OCI-LY7 (cell line): ENCODE data around the gene GNG7. TPM values are rescaled to one million over a fixed set of nuclear protein-coding genes. Genes with fewer than 3 reads are reported as not detected.

Experiments used
- BruUV-seq: library from RNA; stranded (reverse); fragments of 400-500 nt; replicated peaks from 2 replicates; lab custom pipeline; 2021; lab: Mats Ljungman, UMichigan
- CTCF ChIA-PET: fragments of 300-600 bp; sonication (Branson Sonifier 250); formaldehyde crosslinking; loops from one replicate; lab custom pipeline; 2022; ENCODE audit warnings: antibody characterized with exemption; ENCODE audit not compliant: unreplicated experiment; lab: Charles Lee
- POLR2A ChIA-PET: fragments of 300-600 bp; sonication (Branson Sonifier 250); formaldehyde crosslinking; loops from one replicate; lab custom pipeline; 2022; ENCODE audit warnings: antibody characterized with exemption; lab: Charles Lee
- DNase-seq: peaks from one replicate; pipeline ENCODE4 v3.0.0-alpha.2; 2015; ENCODE audit warnings: low spot score
- H2AFZ ChIP-seq: fragments of 200-600 bp; sonication (generic), shearing (Covaris generic); 2 replicates; pipeline ENCODE4 v1.6.1; 2014; ENCODE audit warnings: mild to moderate bottlenecking, antibody characterized with exemption, low read length, moderate library complexity
- H3K27ac ChIP-seq: fragments of 200-600 bp; sonication (generic); 2 replicates; pipeline ENCODE4 v1.5.1; 2014; ENCODE audit warnings: mixed run types, low read depth, mild to moderate bottlenecking, moderate library complexity, low read length, inconsistent platforms; ENCODE audit not compliant: poor library complexity, severe bottlenecking
- H3K36me3 ChIP-seq: fragments of 200-600 bp; sonication (generic); 2 replicates; pipeline ENCODE4 v1.6.1; 2014; ENCODE audit warnings: mild to moderate bottlenecking, antibody characterized with exemption, low read length, moderate library complexity, mixed read lengths; ENCODE audit not compliant: insufficient read depth
- H3K4me1 ChIP-seq: fragments of 200-600 bp; sonication (generic); 2 replicates; pipeline ENCODE4 v1.5.1; 2014; ENCODE audit warnings: mild to moderate bottlenecking, low read length; ENCODE audit not compliant: insufficient read depth, poor library complexity, severe bottlenecking
- H3K4me2 ChIP-seq: fragments of 200-600 bp; sonication (generic); 2 replicates; pipeline ENCODE4 v1.6.1; 2014; ENCODE audit warnings: mild to moderate bottlenecking, low read length
- H3K4me3 ChIP-seq: fragments of 200-600 bp; sonication (generic); 2 replicates; pipeline ENCODE4 v1.5.1; 2014; ENCODE audit warnings: mild to moderate bottlenecking, low read depth, low read length; ENCODE audit not compliant: poor library complexity, severe bottlenecking
- H3K79me2 ChIP-seq: fragments of 200-600 bp; sonication (generic); 2 replicates; pipeline ENCODE4 v1.6.1; 2016; ENCODE audit warnings: low read depth, mild to moderate bottlenecking, low read length, moderate library complexity, mixed read lengths; ENCODE audit not compliant: insufficient read depth
- H3K9me2 ChIP-seq: fragments of 200-600 bp; sonication (generic); 2 replicates; pipeline ENCODE4 v1.6.1; 2016; ENCODE audit warnings: mild to moderate bottlenecking, low read length, mixed read lengths; ENCODE audit not compliant: insufficient read depth
- H3K9me3 ChIP-seq: fragments of 200-600 bp; sonication (generic); 2 replicates; pipeline ENCODE4 v1.6.1; 2014; ENCODE audit warnings: mild to moderate bottlenecking, mixed run types, low read length, mixed read lengths
- H4K20me1 ChIP-seq: fragments of 200-600 bp; sonication (generic); 2 replicates; pipeline ENCODE4 v1.6.1; 2014; ENCODE audit warnings: mild to moderate bottlenecking, antibody characterized with exemption, low read length, moderate library complexity, mixed read lengths; ENCODE audit not compliant: insufficient read depth
- CTCF ChIP-seq: fragments of 200-600 bp; sonication (generic); conservative IDR thresholded peaks from 2 replicates; pipeline ENCODE4 v1.5.1; 2014; ENCODE audit warnings: mild to moderate bottlenecking, antibody characterized with exemption, low read length, moderate library complexity, mixed read lengths
- EZH2phosphoT487 ChIP-seq: fragments of 200-600 bp; sonication (generic); IDR thresholded peaks from 2 replicates; pipeline ENCODE4 v1.6.1; 2018; ENCODE audit warnings: low read depth, borderline replicate concordance, mild to moderate bottlenecking, mixed run types, antibody characterized with exemption, low read length, moderate library complexity, mixed read lengths
- intact Hi-C: fragments of 100-400 bp; cut with micrococcal nuclease; formaldehyde crosslinking; loops from one replicate; pipeline ENCODE4 v1.10.0; 2022; ENCODE audit not compliant: unreplicated experiment
- total RNA-seq, 2 experiments: library from RNA; depleted of rRNA in 1 of 2; stranded (reverse); fragments of >200 nt in 1 of 2; shearing (Covaris generic) in 1 of 2; gene quantifications; 2 replicates each; pipeline ENCODE4 v1.2.3, GENCODE V29; 2014 to 2022

Gene GNG7
- total RNA-seq, 2 experiments from 2014 or later: 13.9 to 15.3 TPM

GRCh38 chr19:2503521-2504109 is 198.9 kb downstream of the GNG7 start:
- H2AFZ ChIP-seq: no peak overlapping the region
- no peak for TF ChIP-seq CTCF
- TF ChIP-seq EZH2phosphoT487: no peak
- intact Hi-C loops: no loop called here
- no TSS peak for BruUV-seq
- H3K27ac ChIP-seq: no peak overlapping the region
- no peaks in the 10 kb centered on the region for H4K20me1 ChIP-seq
- H3K79me2 ChIP-seq: no peaks in the 10 kb centered on the region
- no peak overlapping the region for H3K4me3 ChIP-seq
- H3K9me3 ChIP-seq: no peaks in the 10 kb centered on the region
- H3K9me2 ChIP-seq: no peaks in the 10 kb centered on the region
- ChIA-PET POLR2A (no interaction called here), CTCF (no interaction called here)
- H3K36me3 ChIP-seq: no peaks in the 10 kb centered on the region
- H3K4me2 ChIP-seq: no peak overlapping the region; the same call in 1 of the 2 replicates
- peaks cover 17% of the 10 kb centered on the region for H3K4me1 ChIP-seq
- DNase-seq: no peak

DNA sequence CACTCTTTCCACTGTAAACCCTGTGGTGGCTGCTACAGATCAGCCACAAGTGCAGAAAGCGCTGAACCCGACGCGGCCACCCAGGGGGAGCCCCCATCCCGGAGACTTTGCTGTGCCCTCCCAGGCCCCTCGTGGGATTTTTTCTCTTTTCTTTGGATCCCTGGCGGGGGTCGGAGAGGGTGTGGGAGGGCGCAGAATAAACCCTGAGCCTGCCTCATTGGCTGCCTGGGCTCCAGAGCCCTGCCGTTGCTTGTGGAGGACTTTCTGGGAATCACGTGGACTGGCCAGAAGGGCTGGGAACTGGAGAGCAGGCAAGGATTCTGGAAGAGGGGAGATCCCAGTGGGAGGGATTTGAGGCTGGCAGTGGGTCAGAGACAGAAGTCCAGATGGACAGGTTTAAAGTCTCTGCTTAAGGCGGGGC is 201.6 kb downstream of the GNG7 start:
- H3K4me2 ChIP-seq: no peak overlapping the region
- no peak for TF ChIP-seq CTCF
- no peaks in the 10 kb centered on the region for H4K20me1 ChIP-seq
- CTCF ChIA-PET: no interaction called here
- H2AFZ ChIP-seq: no peak overlapping the region
- H3K9me3 ChIP-seq: no peaks in the 10 kb centered on the region
- no peak overlapping the region for H3K4me3 ChIP-seq
- no peak for DNase-seq
- H3K9me2 ChIP-seq: no peaks in the 10 kb centered on the region
- BruUV-seq: no TSS peak
- no peaks in the 10 kb centered on the region for H3K79me2 ChIP-seq
- POLR2A ChIA-PET: no interaction called here
- no peak overlapping the region for H3K27ac ChIP-seq
- H3K4me1 ChIP-seq: peaks cover 6% of the 10 kb centered on the region
- intact Hi-C loops: no loop called here
- no peaks in the 10 kb centered on the region for H3K36me3 ChIP-seq

- Histone ChIP-seq H3K4me1 (peaks cover 13% of the 10 kb centered on the region), H3K9me3 (no peaks in the 10 kb centered on the region), H3K79me2 (no peaks in the 10 kb centered on the region), H3K36me3 (no peaks in the 10 kb centered on the region), H2AFZ (no peak overlapping the region), H3K27ac (no peak overlapping the region), H3K4me2 (no peak overlapping the region), H4K20me1 (no peaks in the 10 kb centered on the region), H3K4me3 (no peak overlapping the region), H3K9me2 (no peaks in the 10 kb centered on the region)
- ChIA-PET CTCF (no interaction called here), POLR2A (no interaction called here)
- DNase-seq: no peak
- BruUV-seq: no TSS peak
- TF ChIP-seq CTCF (no peak), EZH2phosphoT487 (no peak)
- intact Hi-C loops: no loop called here
Measured at GRCh38 chr19:2500156-2500555, 202.3 kb downstream of the GNG7 start.
